Measurements from ENCODE around the gene BRAT1. TPM values are rescaled to one million over a fixed set of nuclear protein-coding genes. Genes with fewer than 3 reads are reported as not detected.

Gene BRAT1
- total and polyA plus RNA-seq, 2 experiments from 2014 or later = 32.5 to 76.8 TPM

- H3K27ac ChIP-seq (ENCODE audit: low read depth) = no peak overlapping the region
- H3K36me3 ChIP-seq (ENCODE audit: insufficient read depth) = no peaks in the 10 kb centered on the region
- H3K4me1 ChIP-seq (ENCODE audit: insufficient read depth) = peaks cover 31% of the 10 kb centered on the region
- peaks cover 13% of the 10 kb centered on the region for H3K79me2 ChIP-seq (replicated peaks; ENCODE audit: insufficient read depth)
- H3K4me1 Mint-ChIP-seq = peaks cover 34% of the 10 kb centered on the region
- ATAC-seq (no peak), DNase-seq (ENCODE audit: low spot score) (peak; percentile 49)
- H3K27me3 Mint-ChIP-seq (ENCODE audit: insufficient read depth, low read depth, poor library complexity) = peaks cover 38% of the 10 kb centered on the region
- H3K9me3 Mint-ChIP-seq = no peaks in the 10 kb centered on the region
- H3K4me3 ChIP-seq = no peak overlapping the region
- H3K4me3 Mint-ChIP-seq = no peak overlapping the region; the same call in 2 of the 3 replicates
- H3K27ac Mint-ChIP-seq = no peak overlapping the region
- TF ChIP-seq ZNF331 (CRISPR knock-in tag; IDR thresholded peaks at IDR 0.05; ENCODE audit: low read depth) (no peak), ZNF462 (CRISPR knock-in tag; IDR thresholded peaks at IDR 0.05) (no peak), POLR2AphosphoS5 (IDR thresholded peaks at IDR 0.05; ENCODE audit: low read depth) (no peak), CTCF (conservative IDR thresholded peaks at IDR 0.05; ENCODE audit: low read depth in 2 of 2) (no peak; a peak in 1 of 4 replicates), REST (IDR thresholded peaks at IDR 0.05; ENCODE audit: unreplicated experiment) (no peak), EZH2 (IDR thresholded peaks at IDR 0.05; ENCODE audit: low read depth, unreplicated experiment) (no peak), STAT1 (IDR thresholded peaks at IDR 0.05; ENCODE audit: unreplicated experiment) (no peak), ETS1 (IDR thresholded peaks at IDR 0.05) (no peak), CREB1 (CRISPR knock-in tag; IDR thresholded peaks at IDR 0.05; ENCODE audit: low read depth) (no peak), ZNF114 (CRISPR knock-in tag; IDR thresholded peaks at IDR 0.05) (no peak), JUNB (IDR thresholded peaks at IDR 0.05; ENCODE audit: unreplicated experiment) (no peak)
- H3F3A ChIP-seq (replicated peaks; ENCODE audit: low read depth) = no peaks in the 10 kb centered on the region; the same call in 1 of the 2 replicates
- H3K27me3 ChIP-seq (ENCODE audit: insufficient read depth) = peaks cover 28% of the 10 kb centered on the region
- H4K20me1 ChIP-seq (replicated peaks; ENCODE audit: insufficient read depth) = no peaks in the 10 kb centered on the region; the same call in 1 of the 2 replicates
- H3K4me2 ChIP-seq = peak overlapping the region; percentile 88; the same call in 1 of the 2 replicates
- H3K9me2 ChIP-seq (ENCODE audit: insufficient read depth) = peaks cover 9% of the 10 kb centered on the region; the same call in 1 of the 2 replicates
- H3K36me3 Mint-ChIP-seq (ENCODE audit: low read depth) = no peaks in the 10 kb centered on the region
- H2AFZ ChIP-seq = no peak overlapping the region
These were observed 38.3 kb downstream of the BRAT1 start for GRCh38 chr7:2517026-2517425.
